Effector CD8-positive, alpha-beta T cell (primary cell): Measurements from ENCODE around the gene NCKAP1.

ENCODE experiments used
- DNase-seq: peaks from one replicate; lab custom pipeline; 2025; lab: John Stamatoyannopoulos, UW

The NCKAP1 gene

GRCh38 chr2:182951948-182952663 lies 86.2 kb downstream of the NCKAP1 start:
- DNase-seq: no peak

- DNase-seq: no peak
Observed at GRCh38 chr2:182950546-182950945, 87.7 kb downstream of the NCKAP1 start.

- DNase-seq: no peak
Observed at GRCh38 chr2:182949572-182950189, 88.6 kb downstream of the NCKAP1 start.

GRCh38 chr2:182949052-182949451 lies 89.2 kb downstream of the NCKAP1 start:
- DNase-seq: no peak

- DNase-seq: no peak
Observed at GRCh38 chr2:182946958-182947369, 91.3 kb downstream of the NCKAP1 start.

- DNase-seq: no peak
Observed at GRCh38 chr2:182943339-182943738, 94.9 kb downstream of the NCKAP1 start.

GRCh38 chr2:182942756-182943155 lies 95.5 kb downstream of the NCKAP1 start:
- no peak for DNase-seq

GRCh38 chr2:182941919-182942318 lies 96.3 kb downstream of the NCKAP1 start:
- DNase-seq: no peak

GRCh38 chr2:182941121-182941722 lies 97.0 kb downstream of the NCKAP1 start:
- no peak for DNase-seq

- no peak for DNase-seq
Observed at GRCh38 chr2:182937870-182938269, 100.4 kb downstream of the NCKAP1 start.

GRCh38 chr2:182933629-182934028 lies 104.6 kb downstream of the NCKAP1 start:
- no peak for DNase-seq

- no peak for DNase-seq
Observed at GRCh38 chr2:182929972-182930371, 108.3 kb downstream of the NCKAP1 start.

- no peak for DNase-seq
Observed at GRCh38 chr2:182924306-182924705, 114.0 kb downstream of the NCKAP1 start.

- no peak for DNase-seq
Observed at GRCh38 chr2:182921234-182921633, 117.0 kb downstream of the NCKAP1 start.

GRCh38 chr2:182920631-182921056 lies 117.6 kb downstream of the NCKAP1 start:
- DNase-seq: no peak

GRCh38 chr2:182920089-182920488 lies 118.2 kb downstream of the NCKAP1 start:
- DNase-seq: no peak

- no peak for DNase-seq
Observed at GRCh38 chr2:182918961-182919652, 119.2 kb downstream of the NCKAP1 start.

- no peak for DNase-seq
Observed at GRCh38 chr2:182917924-182918323, 120.3 kb downstream of the NCKAP1 start.

- no peak for DNase-seq
Observed at GRCh38 chr2:182916417-182916816, 121.8 kb downstream of the NCKAP1 start.

- no peak for DNase-seq
Observed at GRCh38 chr2:182915369-182916326, 122.6 kb downstream of the NCKAP1 start.

- DNase-seq: no peak
Observed at GRCh38 chr2:182914852-182915251, 123.4 kb downstream of the NCKAP1 start.
